HG02798 (cell line): ENCODE measurements around the gene TPM4.
"Not testable (repeated sequence)": the region's sequence is repeated elsewhere in the genome, so short reads cannot be mapped to it uniquely, and the experiment has no call there.

ENCODE experiments used
- ATAC-seq: cut with Tn5 transposase; IDR thresholded peaks from one replicate; pipeline ENCODE4 v1.9.1; 2021; ENCODE audit warnings: mild to moderate bottlenecking; ENCODE audit not compliant: unreplicated experiment, poor library complexity

TPM4 gene

DNA sequence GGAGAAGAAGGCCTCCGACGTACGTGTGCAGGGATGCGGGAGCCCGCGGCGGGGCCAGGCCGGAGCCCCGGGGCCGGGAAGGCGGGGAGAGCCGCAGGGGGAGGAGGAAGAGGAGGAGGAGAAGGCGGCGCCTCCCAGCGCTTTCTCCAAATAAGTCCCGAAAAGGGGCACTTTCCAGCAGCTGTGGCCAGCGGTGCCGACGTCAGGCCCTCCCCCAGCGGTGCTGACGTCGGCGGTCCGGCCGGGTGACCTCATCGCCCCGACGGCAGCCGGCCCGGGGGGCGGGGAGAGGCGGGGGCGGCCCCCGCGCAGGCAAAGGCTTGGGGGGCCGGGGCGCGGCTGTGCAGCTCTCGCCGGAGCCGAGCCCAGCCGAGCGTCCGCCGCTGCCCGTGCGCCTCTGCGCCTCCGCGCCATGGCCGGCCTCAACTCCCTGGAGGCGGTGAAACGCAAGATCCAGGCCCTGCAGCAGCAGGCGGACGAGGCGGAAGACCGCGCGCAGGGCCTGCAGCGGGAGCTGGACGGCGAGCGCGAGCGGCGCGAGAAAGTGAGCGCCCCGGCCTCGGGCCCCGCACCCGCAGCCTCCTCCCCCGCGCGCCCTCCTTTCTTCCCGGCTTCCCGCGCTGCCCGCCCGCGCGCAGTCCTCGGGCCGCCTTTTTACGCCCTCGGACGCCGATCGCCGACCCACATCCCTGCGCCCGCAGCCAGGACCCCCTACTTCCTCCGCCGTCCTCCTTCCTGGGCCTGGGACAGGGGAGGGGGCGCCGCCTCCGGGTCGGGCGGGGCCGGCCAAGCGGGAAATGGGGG is at the start of gene TPM4:
Gene TPM4 (plus strand): TSS at position 342 of the 804 bp plus-strand sequence. CDS start 71 bp downstream, at position 413.
- peak; percentile 73 for ATAC-seq

- ATAC-seq = no peak
Observed at GRCh38 chr19:16026756-16027155, 49.5 kb upstream of the TPM4 start.

DNA sequence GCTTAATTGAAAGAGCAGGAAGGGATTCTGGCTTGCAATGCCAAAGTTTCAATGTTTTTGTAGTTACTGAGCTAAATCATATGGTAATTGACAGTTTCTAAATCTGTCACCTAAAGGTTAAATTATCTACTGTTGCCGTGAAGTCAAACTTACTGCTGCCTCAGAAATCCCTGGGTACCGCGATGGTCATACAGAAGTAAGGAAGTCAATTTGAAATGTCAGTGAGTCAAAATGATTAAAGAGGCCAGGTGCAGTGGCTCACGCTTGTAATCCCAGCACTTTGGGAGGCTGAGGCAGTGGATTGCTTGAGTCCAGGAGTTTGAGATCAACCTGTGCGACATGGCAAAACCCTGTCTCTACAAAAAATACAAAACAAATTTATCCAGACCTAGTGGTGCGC is 48.8 kb upstream of the TPM4 start:
- ATAC-seq = no peak

GRCh38 chr19:16030155-16030554 is 46.1 kb upstream of the TPM4 start:
- not testable (repeated sequence) for ATAC-seq

GRCh38 chr19:16030964-16031871 is 45.1 kb upstream of the TPM4 start:
- ATAC-seq = no peak

- no peak for ATAC-seq
Observed at GRCh38 chr19:16031872-16032200, 44.5 kb upstream of the TPM4 start.

DNA sequence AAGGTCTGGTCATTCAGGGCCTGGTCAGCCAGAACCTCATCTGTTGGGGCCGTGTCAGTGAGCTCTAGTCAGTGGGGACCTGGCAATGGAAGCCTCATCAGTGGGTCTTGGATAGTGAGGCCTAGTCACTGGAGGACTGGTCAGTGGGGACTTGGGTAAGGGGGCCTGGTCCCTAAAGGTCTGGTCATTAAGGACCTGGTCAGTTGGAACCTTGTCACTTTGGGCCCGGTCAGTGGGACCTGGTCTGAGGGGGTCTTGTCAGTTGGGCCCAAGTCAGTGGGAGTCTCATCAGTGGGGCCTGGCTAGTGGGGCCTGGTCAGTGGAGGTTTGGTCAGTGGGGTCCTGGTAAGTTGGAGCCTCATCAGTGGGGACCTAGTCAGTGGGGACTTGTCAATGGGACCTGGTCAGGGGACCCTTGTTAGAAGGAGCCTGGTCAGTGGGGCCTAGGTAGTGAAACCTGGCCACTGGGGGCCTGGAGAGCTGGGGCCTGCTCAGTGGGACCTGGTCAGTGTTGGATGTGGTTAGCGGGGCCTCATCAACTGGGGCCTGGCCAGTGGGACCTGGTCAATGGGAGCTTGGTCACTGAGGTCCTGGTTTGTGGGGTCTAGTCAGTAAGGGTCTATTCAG is 43.7 kb upstream of the TPM4 start:
- no peak for ATAC-seq

DNA sequence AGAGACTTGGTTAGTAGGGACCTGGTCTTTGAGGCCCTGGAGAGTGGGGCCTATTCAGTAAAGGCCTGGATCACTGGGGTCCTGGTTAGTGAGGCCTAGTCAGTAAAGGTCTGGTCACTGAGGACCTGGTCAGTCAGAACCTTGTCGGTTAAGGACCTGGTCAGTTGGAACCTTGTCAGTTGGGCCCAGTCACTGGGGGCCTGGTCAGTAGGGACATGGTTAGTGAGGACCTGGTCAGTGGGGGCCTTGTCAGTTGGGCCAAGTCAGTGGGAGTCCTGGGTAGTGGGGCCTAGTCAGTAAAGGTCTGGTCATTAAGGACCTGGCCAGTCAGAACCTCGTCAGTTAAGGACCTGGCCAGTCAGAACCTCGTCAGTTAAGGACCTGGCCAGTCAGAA is 43.2 kb upstream of the TPM4 start:
- ATAC-seq = no peak

GRCh38 chr19:16033721-16034120 is 42.6 kb upstream of the TPM4 start:
- ATAC-seq = no peak

DNA sequence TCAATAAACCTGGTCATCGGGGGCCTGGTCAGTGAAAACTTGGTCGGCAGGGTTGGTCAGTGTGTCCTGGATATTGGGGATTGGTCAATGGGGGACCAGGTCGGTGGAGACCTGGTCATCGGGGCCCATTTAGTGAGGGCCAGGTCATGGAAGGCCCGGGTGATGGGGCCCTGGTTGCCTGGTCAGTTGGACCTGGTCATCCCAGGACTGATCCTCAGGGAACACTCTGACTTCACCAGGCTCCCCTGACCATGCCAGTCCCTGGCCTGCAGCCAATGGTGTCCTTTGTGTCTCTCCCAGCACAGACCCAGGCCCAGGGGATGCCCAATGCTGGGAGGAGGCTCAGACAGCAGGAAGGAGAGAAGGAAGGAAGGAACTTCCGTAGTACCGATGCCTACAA is 42.1 kb upstream of the TPM4 start:
- no peak for ATAC-seq

DNA sequence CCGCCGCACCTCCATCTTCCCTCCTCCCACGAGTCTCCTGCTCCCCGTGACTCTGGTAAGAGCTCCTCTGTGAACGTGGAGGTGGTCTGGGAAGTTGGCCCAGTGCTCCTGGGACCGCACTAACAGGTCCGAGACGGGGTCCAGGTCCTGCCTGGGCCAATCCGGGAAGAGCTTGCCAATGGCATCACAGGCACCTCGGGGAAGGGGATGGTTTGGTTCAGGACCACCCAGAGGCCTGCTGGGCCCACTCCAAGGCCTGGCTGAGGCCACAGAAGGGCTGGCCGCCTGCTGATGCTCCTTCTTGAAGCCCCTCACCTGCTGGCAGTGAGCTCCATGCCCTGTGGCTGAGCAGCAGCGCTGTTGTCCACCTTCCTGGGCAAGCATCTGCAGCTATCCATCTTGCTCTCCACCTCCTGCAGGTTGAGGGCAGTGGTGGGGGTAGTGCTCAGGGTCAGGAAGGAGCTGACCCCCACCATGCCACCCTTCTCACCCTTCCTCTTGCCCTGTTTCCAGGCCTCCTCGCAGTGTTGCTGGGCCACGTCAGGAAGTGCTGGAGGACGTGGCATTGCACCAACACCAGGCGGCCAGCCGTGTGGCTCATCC is 41.2 kb upstream of the TPM4 start:
- no peak for ATAC-seq

DNA sequence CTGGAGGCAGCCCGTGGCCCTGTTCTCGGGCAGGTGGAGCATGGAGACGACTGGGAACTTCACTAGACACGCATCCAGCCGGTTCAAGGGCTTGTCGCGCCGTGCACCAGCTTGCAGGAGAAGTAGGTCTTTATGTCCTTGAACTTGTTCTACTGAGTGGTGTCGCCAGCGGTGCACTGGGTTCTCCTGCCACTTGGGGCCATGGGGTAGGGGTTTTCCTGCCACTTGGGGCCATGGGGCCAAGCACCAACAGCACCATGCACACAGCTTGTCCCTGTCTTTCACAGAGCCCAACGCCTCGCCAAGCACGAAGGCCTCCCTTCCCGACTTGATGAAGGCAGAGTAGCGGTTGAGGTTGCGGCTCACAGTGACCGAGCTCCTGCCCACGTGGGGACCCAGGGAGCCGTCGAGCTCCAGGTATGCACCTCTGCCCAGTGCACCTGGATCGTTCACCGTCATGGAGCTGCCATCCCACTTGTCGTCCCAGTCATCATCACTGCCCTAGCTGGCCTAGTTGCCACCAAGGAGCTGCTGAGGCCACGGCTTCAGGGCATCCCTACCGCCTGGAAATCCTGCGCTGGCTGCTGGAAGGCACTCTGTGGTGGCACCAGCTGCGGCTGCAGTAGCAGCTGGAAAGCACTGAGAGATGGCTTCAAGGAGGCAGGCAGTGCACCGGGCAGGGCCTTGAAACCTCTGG is 40.5 kb upstream of the TPM4 start:
- no peak for ATAC-seq

DNA sequence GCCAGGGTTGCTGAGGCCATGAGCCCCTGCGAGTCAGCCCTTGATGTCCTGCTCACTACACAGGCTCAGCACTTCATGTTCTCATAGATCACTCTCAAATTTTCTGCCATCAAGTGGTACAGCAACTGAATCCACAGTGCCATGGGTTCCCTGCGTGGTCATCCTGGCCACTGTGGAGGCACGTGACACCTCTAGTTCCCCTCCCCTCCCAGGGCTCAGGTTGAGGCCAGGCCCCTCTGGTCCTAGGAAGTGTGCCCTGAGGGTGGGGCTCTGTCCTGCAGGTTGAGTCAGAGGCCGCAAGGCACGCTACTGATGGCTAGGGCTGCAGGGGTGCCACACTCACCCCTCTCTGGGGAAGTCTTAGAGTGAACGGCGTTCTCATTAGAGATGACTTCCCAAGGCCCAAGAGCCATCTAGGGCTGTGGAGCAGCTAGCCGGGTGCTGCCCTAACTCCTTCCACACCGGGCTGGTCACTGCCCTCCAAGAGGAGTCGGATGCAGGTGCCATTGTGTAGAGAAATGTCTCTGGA is 39.8 kb upstream of the TPM4 start:
- no peak for ATAC-seq

GRCh38 chr19:16036941-16037340 is 39.4 kb upstream of the TPM4 start:
- no peak for ATAC-seq

GRCh38 chr19:16037424-16038195 is 38.7 kb upstream of the TPM4 start:
- no peak for ATAC-seq

GRCh38 chr19:16038196-16038695 is 38.0 kb upstream of the TPM4 start:
- ATAC-seq = no peak

DNA sequence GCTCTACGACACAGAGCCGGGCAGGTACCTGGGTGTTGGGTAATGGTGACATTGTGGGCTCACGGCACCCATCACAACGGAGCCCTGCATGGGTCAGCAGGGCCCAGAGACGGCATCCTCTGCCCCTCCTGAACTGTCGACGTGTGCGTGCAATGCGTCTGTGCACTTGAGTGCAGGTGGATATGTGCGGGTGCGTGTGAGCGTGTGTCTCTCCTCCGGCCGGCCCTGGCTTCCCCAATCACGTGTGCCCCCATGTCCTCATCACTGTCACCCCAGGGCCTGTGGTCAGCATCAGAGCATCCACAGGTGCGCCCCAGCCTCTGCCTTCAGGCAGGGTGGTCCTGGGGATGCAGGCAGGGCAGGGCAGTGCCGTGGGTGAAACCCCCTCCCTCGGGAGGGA is 37.2 kb upstream of the TPM4 start:
- no peak for ATAC-seq

DNA sequence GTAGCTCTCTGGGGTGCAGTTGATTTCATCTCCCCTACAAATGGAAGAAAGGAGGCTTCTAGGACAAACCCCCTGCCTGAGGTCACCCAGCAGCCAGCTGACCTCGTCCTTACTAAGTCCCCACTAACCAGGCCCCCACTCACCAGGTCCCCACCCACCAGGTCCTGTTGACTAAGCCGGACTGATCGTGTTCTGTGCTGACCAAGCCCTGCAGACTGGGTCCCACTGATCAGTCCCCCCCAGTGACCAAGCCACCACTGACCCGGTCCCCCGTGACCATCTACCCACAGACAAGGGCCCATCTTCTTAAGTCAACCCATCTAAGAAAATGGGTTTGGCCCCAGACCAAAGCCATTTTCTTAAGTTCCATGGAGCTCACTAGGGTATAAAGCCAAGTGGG is 36.8 kb upstream of the TPM4 start:
- ATAC-seq = no peak

GRCh38 chr19:16040642-16041041 is 35.7 kb upstream of the TPM4 start:
- ATAC-seq = no peak
